ENCODE measurements around the gene KCTD17. TPM values are rescaled to one million over a fixed set of nuclear protein-coding genes. Genes with fewer than 3 reads are reported as not detected.

Gene KCTD17
- total RNA-seq, 2 donors from 2014 or later = 26.1 to 31.5 TPM

- no peaks in the 10 kb centered on the region for H3K9me3 ChIP-seq (ENCODE audit: control insufficient read depth, low read length, poor library complexity, severe bottlenecking)
- ATAC-seq (no peak), DNase-seq (no peak)
- Mint-ChIP-seq H3K27ac (no peak overlapping the region), H3K36me3 (ENCODE audit: low read depth) (no peaks in the 10 kb centered on the region), H3K27me3 (no peaks in the 10 kb centered on the region), H3K4me3 (peak overlapping the region; percentile 60), H3K4me1 (peaks cover 7% of the 10 kb centered on the region)
These were observed 2.5 kb downstream of the KCTD17 start for GRCh38 chr22:37054056-37054395.

GRCh38 chr22:37054600-37055365 lies 3.2 kb downstream of the KCTD17 start:
- Mint-ChIP-seq H3K36me3 (ENCODE audit: low read depth) (no peaks in the 10 kb centered on the region), H3K4me3 (no peak overlapping the region), H3K27me3 (no peaks in the 10 kb centered on the region), H3K4me1 (peaks cover 8% of the 10 kb centered on the region), H3K27ac (no peak overlapping the region)
- no peak for DNase-seq
- ATAC-seq = no peak
- no peaks in the 10 kb centered on the region for H3K9me3 ChIP-seq (ENCODE audit: control insufficient read depth, low read length, poor library complexity, severe bottlenecking)

GRCh38 chr22:37056246-37056645 lies 4.7 kb downstream of the KCTD17 start:
- no peaks in the 10 kb centered on the region for H3K9me3 ChIP-seq (ENCODE audit: control insufficient read depth, low read length, poor library complexity, severe bottlenecking)
- Mint-ChIP-seq H3K4me3 (no peak overlapping the region), H3K4me1 (peaks cover 12% of the 10 kb centered on the region), H3K27me3 (no peaks in the 10 kb centered on the region), H3K27ac (peak overlapping the region; percentile 39), H3K36me3 (ENCODE audit: low read depth) (no peaks in the 10 kb centered on the region)
- no peak for DNase-seq
- no peak for ATAC-seq

- ATAC-seq (no peak), DNase-seq (no peak)
- Mint-ChIP-seq H3K36me3 (ENCODE audit: low read depth) (no peaks in the 10 kb centered on the region), H3K4me1 (peaks cover 14% of the 10 kb centered on the region), H3K27ac (no peak overlapping the region), H3K4me3 (no peak overlapping the region), H3K27me3 (no peaks in the 10 kb centered on the region)
- H3K9me3 ChIP-seq (ENCODE audit: control insufficient read depth, low read length, poor library complexity, severe bottlenecking) = no peaks in the 10 kb centered on the region
These were observed 5.7 kb downstream of the KCTD17 start for GRCh38 chr22:37057226-37057625.

DNA sequence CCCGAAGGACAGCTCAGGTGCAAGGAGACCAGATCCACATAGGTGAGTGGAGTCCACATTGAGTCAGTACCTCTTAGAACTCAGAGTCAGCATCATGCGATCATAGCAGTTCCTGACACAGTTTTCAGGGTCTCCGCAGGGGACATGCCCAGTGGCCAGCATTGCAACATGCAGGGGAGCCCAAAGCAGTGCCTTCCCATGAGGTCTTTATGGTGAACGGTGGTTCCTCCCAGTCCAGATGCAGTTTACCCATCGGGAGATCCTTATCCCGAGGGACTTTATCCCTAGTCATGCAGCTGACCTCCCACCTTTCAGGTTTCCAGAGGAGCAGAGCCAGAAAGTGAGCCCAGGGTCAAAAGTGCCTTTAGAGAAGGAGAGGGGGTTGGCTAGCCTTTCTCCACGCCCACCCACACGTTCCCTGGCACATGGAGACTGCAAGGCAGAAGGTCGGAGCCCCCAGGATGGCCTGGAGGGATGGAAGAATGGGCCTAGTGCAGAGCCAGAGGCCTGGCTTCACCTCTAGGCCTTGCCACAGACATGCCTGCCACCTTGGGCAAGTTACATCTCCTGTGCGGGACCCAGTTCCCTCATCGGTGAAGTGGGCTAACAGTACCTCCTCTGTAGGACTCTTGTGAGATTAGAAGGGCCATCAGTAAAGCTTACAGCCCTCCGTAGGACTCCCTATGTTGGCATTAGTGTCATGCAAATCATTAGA lies 6.4 kb downstream of the KCTD17 start:
- no peak for ATAC-seq
- H3K27ac Mint-ChIP-seq = no peak overlapping the region

DNA sequence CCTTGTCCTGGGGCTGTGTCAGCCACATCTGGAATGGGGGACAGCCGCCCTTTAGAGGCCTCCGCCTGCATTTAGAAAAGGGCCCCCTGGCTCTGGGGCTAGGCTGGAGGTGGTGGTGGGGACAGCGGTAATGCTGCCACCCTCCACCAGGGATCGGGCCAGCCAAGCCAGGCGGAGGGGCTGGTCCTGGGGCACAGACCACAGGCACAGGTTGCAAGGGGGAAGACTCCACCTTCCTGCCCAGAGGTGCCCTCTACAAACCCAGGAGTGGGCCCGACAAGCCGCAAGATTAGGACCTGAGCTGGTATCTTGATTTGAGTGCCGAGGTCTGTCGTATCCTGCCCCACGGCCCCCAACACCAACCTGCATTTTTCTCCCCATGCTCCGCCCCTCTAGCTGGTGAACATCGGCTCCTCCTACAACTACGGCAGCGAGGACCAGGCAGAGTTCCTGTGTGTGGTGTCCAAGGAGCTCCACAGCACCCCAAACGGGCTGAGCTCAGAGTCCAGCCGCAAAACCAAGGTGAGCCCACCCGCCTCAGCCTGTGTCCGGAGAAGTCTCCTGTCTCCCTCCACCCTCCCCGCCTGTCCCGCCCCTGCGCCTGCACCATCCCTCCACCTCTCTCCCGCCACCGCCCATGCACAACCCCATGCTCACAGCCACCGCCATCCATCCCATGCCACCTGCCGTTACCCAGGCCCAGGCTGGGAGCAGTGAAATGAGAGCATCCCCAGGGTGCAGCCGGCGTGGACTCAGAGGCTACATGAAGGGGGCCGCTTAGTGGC lies 7.6 kb downstream of the KCTD17 start:
- H3K27ac Mint-ChIP-seq = no peak overlapping the region
- no peak for ATAC-seq

More for the DNA sequence above, 6.4 kb downstream of the KCTD17 start:
- Mint-ChIP-seq H3K4me3 (no peak overlapping the region), H3K27me3 (no peaks in the 10 kb centered on the region), H3K36me3 (ENCODE audit: low read depth) (no peaks in the 10 kb centered on the region), H3K4me1 (peaks cover 12% of the 10 kb centered on the region)
- no peak for DNase-seq
- H3K9me3 ChIP-seq (ENCODE audit: control insufficient read depth, low read length, poor library complexity, severe bottlenecking) = no peaks in the 10 kb centered on the region

GRCh38 chr22:37059876-37060449 lies 8.4 kb downstream of the KCTD17 start:
- no peaks in the 10 kb centered on the region for H3K27me3 Mint-ChIP-seq
- peaks cover 16% of the 10 kb centered on the region for H3K4me1 Mint-ChIP-seq
- H3K4me3 Mint-ChIP-seq = no peak overlapping the region
- H3K9me3 ChIP-seq (ENCODE audit: control insufficient read depth, low read length, poor library complexity, severe bottlenecking) = no peaks in the 10 kb centered on the region
- DNase-seq = no peak
- peak; percentile 77 for ATAC-seq
- H3K36me3 Mint-ChIP-seq (ENCODE audit: low read depth) = no peaks in the 10 kb centered on the region
- no peak overlapping the region for H3K27ac Mint-ChIP-seq

More for the DNA sequence above, 7.6 kb downstream of the KCTD17 start:
- Mint-ChIP-seq H3K4me3 (no peak overlapping the region), H3K36me3 (ENCODE audit: low read depth) (no peaks in the 10 kb centered on the region), H3K27me3 (no peaks in the 10 kb centered on the region), H3K4me1 (peaks cover 16% of the 10 kb centered on the region)
- no peak for DNase-seq
- H3K9me3 ChIP-seq (ENCODE audit: control insufficient read depth, low read length, poor library complexity, severe bottlenecking) = no peaks in the 10 kb centered on the region

DNA sequence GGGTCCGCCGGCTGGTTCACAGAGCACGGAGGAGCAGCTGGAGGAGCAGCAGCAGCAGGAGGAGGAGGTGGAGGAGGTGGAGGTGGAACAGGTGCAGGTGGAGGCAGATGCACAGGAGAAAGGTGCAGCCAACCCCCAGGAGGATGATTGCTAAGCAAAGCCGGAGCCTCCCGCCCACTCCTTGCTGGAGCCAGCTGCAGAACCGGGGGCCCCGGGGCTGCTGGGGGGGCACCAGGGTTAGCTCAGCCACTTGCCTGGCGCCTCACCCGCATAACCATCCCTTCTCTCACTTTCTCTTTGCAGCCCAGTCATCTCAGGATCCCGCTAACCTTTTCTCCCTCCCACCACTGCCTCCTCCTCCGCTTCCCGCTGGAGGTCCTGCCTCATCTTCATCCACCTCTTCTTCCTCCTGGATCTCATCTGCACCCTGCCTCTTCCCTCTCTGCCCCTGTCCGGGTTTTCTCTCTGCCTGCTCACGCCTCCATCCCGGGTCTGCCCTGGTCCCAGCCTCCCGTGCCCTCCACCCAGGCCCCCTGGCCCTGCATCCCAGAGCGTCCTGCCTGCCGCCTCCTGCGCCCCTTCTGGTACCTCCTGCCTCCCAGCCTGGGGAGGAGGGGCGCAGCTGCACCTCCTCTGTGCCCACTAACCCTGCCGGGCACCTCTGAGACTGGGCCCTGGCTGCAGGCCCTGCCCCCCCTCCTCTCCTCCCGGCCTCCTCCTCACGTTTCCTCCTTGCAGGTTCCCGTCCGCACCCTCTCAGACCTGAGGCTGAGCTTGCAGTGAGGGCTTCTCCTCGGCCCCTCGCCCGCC lies 9.5 kb downstream of the KCTD17 start:
- no peaks in the 10 kb centered on the region for H3K9me3 ChIP-seq (ENCODE audit: control insufficient read depth, low read length, poor library complexity, severe bottlenecking)
- Mint-ChIP-seq H3K27ac (peak overlapping the region; percentile 77), H3K4me3 (peak overlapping the region; percentile 47), H3K27me3 (no peaks in the 10 kb centered on the region), H3K36me3 (ENCODE audit: low read depth) (no peaks in the 10 kb centered on the region), H3K4me1 (peaks cover 16% of the 10 kb centered on the region)
- DNase-seq (no peak), ATAC-seq (no peak)

GRCh38 chr22:37061611-37062375 lies 10.3 kb downstream of the KCTD17 start:
- H3K9me3 ChIP-seq (ENCODE audit: control insufficient read depth, low read length, poor library complexity, severe bottlenecking) = no peaks in the 10 kb centered on the region
- Mint-ChIP-seq H3K36me3 (ENCODE audit: low read depth) (peaks cover 2% of the 10 kb centered on the region), H3K4me1 (peaks cover 16% of the 10 kb centered on the region), H3K27ac (peak overlapping the region; percentile 77), H3K4me3 (peak overlapping the region; percentile 47), H3K27me3 (no peaks in the 10 kb centered on the region)
- no peak for DNase-seq
- no peak for ATAC-seq

DNA sequence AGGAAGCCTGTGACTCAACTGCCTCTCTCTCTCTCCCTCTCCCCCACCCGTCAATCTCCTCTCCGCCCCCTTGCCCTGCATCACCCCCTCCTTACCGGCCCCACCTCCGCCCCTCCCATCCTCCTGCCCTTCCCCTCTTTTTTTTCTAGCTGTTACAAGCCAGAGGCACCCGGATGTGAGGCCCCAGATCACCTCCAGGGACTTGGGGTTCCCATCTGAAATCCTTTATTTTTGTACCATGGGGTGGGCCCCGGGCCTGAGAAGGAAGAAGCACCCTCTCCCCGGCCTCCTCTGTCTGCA lies 10.8 kb downstream of the KCTD17 start:
- Mint-ChIP-seq H3K4me1 (peaks cover 13% of the 10 kb centered on the region), H3K4me3 (no peak overlapping the region), H3K27me3 (no peaks in the 10 kb centered on the region), H3K36me3 (ENCODE audit: low read depth) (peaks cover 2% of the 10 kb centered on the region), H3K27ac (no peak overlapping the region)
- no peaks in the 10 kb centered on the region for H3K9me3 ChIP-seq (ENCODE audit: control insufficient read depth, low read length, poor library complexity, severe bottlenecking)
- no peak for ATAC-seq
- no peak for DNase-seq

DNA sequence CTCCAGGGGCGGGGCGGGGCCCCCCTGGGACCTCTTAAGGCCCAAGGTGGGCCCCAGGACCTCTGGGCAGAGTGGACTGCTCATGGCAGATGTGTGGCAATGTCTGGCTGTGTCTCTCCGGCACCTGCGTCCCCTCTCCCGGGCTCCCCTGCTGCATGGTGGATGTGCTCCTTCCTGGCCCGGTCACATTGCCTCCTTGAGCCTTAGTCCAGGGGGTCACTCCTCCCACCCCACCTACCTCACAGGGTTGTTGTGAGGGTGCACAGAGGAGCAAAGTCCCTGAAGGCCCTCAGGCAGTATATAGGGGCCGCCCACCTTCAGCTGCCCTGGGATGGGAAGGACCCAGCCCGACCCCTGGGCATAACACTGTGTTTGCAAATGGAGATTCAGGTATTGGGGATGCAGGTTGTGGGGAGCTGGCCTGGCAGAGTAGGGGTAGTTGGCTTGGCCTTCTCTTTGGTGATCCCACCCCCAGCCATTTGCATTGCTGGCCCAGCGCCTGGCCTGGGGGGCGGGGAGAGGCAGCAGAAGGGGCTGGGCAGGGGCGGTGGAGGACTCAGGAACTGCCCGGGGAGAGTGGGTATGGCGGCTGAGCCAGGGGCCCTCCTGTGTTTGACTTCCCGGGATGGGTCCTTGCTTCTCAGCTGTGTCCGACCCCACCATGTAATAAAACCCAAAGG lies 11.3 kb downstream of the KCTD17 start:
- peaks cover 2% of the 10 kb centered on the region for H3K27me3 Mint-ChIP-seq
- peaks cover 13% of the 10 kb centered on the region for H3K4me1 Mint-ChIP-seq
- no peak for DNase-seq
- no peak for ATAC-seq
- no peaks in the 10 kb centered on the region for H3K9me3 ChIP-seq (ENCODE audit: control insufficient read depth, low read length, poor library complexity, severe bottlenecking)
- H3K36me3 Mint-ChIP-seq (ENCODE audit: low read depth) = peaks cover 3% of the 10 kb centered on the region
- H3K27ac Mint-ChIP-seq = no peak overlapping the region
- H3K4me3 Mint-ChIP-seq = no peak overlapping the region

All from T-helper 17 cell (primary cell).